SK-N-SH (cell line): ENCODE data around the gene UCP1.

Experiments
- CHD2 ChIP-seq: fragments of 150-350 bp; IDR thresholded peaks from 2 replicates; pipeline ENCODE4 v1.6.1; 2018; ENCODE audit warnings: low read length; ENCODE audit not compliant: partially characterized antibody
- EP300 ChIP-seq, 2 experiments: IDR thresholded peaks; 2 replicates each; pipeline versions ENCODE4 v1.4.0 to v1.6.1; 2012; ENCODE audit warnings: borderline replicate concordance in 1 of 2, low read depth in 1 of 2, low read length in 1 of 2
- EZH2phosphoT487 ChIP-seq: fragments of 200-600 bp; sonication (generic); IDR thresholded peaks from 2 replicates; pipeline ENCODE4 v1.6.1; 2017; ENCODE audit warnings: low read depth, mixed run types, mild to moderate bottlenecking, antibody characterized with exemption, moderate library complexity, borderline replicate concordance
- FOXM1 ChIP-seq: IDR thresholded peaks from 2 replicates; pipeline ENCODE4 v1.4.0; 2012; ENCODE audit warnings: low read depth, mild to moderate bottlenecking
- MAX ChIP-seq: IDR thresholded peaks from 2 replicates; pipeline ENCODE4 v1.4.0; 2012; ENCODE audit warnings: low read depth
- POLR2AphosphoS5 ChIP-seq: IDR thresholded peaks from 2 replicates; pipeline ENCODE4 v1.6.1; 2012; ENCODE audit warnings: low read depth, low read length
- RAD21 ChIP-seq: IDR thresholded peaks from 2 replicates; pipeline ENCODE4 v1.6.1; 2012; ENCODE audit warnings: mild to moderate bottlenecking, low read length
- RCOR1 ChIP-seq: fragments of 150-350 bp; IDR thresholded peaks from 2 replicates; pipeline ENCODE4 v1.6.1; 2017; ENCODE audit warnings: antibody characterized with exemption, low read length
- RXRA ChIP-seq: IDR thresholded peaks from 2 replicates; pipeline ENCODE4 v1.4.0; 2012; ENCODE audit warnings: low read depth, mild to moderate bottlenecking, borderline replicate concordance
- TAF1 ChIP-seq: IDR thresholded peaks from 2 replicates; pipeline ENCODE4 v1.6.1; 2012; ENCODE audit warnings: low read depth, mild to moderate bottlenecking, low read length, moderate library complexity, borderline replicate concordance
- YY1 ChIP-seq: IDR thresholded peaks from 2 replicates; pipeline ENCODE4 v1.4.0; 2012; ENCODE audit warnings: low read depth, mild to moderate bottlenecking
- TF ChIP-seq, protein P1 (sequence below): IDR thresholded peaks from 2 replicates; pipeline ENCODE4 v1.6.1; 2012; ENCODE audit warnings: mild to moderate bottlenecking, low read depth, low read length, moderate library complexity
- TF ChIP-seq, protein P2 (sequence below): fragments of 200-600 bp; sonication (generic); IDR thresholded peaks from 2 replicates; pipeline ENCODE4 v1.6.1; 2017; ENCODE audit warnings: antibody characterized with exemption, mild to moderate bottlenecking, moderate library complexity

DNA sequence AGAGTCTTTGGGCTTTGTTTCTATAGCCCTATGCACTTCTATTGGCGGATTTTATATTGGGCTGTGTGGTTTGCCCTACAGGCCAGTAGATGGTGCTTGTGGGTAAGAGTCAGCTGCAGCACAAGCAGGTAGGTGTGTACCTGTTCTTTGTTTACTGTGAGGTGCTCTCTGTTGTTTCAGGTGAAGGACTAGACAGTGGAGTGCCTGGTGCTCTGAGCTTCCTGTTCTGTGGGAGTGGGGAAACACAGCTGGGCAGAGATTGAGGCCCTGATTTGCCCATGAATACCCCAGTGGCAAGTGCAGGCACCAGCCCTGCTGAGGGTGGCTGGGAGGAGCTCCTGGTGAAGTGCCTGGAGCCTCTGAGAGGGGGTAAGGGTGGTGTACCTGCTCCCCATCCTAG, 26.3 kb upstream of the UCP1 start:
- TF ChIP-seq RCOR1 = no peak
- TF ChIP-seq, protein P1, sequence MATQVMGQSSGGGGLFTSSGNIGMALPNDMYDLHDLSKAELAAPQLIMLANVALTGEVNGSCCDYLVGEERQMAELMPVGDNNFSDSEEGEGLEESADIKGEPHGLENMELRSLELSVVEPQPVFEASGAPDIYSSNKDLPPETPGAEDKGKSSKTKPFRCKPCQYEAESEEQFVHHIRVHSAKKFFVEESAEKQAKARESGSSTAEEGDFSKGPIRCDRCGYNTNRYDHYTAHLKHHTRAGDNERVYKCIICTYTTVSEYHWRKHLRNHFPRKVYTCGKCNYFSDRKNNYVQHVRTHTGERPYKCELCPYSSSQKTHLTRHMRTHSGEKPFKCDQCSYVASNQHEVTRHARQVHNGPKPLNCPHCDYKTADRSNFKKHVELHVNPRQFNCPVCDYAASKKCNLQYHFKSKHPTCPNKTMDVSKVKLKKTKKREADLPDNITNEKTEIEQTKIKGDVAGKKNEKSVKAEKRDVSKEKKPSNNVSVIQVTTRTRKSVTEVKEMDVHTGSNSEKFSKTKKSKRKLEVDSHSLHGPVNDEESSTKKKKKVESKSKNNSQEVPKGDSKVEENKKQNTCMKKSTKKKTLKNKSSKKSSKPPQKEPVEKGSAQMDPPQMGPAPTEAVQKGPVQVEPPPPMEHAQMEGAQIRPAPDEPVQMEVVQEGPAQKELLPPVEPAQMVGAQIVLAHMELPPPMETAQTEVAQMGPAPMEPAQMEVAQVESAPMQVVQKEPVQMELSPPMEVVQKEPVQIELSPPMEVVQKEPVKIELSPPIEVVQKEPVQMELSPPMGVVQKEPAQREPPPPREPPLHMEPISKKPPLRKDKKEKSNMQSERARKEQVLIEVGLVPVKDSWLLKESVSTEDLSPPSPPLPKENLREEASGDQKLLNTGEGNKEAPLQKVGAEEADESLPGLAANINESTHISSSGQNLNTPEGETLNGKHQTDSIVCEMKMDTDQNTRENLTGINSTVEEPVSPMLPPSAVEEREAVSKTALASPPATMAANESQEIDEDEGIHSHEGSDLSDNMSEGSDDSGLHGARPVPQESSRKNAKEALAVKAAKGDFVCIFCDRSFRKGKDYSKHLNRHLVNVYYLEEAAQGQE = no peak
- no peak for TF ChIP-seq MAX
- peak; percentile 31; the same call in 1 of the 2 replicates for TF ChIP-seq RAD21
- TF ChIP-seq, protein P2, sequence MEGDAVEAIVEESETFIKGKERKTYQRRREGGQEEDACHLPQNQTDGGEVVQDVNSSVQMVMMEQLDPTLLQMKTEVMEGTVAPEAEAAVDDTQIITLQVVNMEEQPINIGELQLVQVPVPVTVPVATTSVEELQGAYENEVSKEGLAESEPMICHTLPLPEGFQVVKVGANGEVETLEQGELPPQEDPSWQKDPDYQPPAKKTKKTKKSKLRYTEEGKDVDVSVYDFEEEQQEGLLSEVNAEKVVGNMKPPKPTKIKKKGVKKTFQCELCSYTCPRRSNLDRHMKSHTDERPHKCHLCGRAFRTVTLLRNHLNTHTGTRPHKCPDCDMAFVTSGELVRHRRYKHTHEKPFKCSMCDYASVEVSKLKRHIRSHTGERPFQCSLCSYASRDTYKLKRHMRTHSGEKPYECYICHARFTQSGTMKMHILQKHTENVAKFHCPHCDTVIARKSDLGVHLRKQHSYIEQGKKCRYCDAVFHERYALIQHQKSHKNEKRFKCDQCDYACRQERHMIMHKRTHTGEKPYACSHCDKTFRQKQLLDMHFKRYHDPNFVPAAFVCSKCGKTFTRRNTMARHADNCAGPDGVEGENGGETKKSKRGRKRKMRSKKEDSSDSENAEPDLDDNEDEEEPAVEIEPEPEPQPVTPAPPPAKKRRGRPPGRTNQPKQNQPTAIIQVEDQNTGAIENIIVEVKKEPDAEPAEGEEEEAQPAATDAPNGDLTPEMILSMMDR = peak; percentile 42
- no peak for TF ChIP-seq RXRA
- no peak for TF ChIP-seq EZH2phosphoT487
- TF ChIP-seq EP300 (IDR thresholded peaks at IDR 0.05; ENCODE audit: borderline replicate concordance in 1 of 2, low read depth in 1 of 2, low read length in 1 of 2) = no peak
- TF ChIP-seq POLR2AphosphoS5 = no peak
- no peak for TF ChIP-seq CHD2
- TF ChIP-seq YY1 = no peak
- no peak for TF ChIP-seq FOXM1
- TF ChIP-seq TAF1 = no peak
